GM12878 (cell line): ENCODE measurements around the gene CD300H. TPM values are rescaled to one million over a fixed set of nuclear protein-coding genes. Genes with fewer than 3 reads are reported as not detected.

Source experiments
- ATAC-seq: fragments of 200-7000 bp; cut with Tn5 transposase; 3 replicates; pipeline ENCODE4 v1.9.1; 2020; ENCODE audit warnings: mild to moderate bottlenecking, moderate library complexity
- BruUV-seq: library from RNA; stranded (reverse); fragments of 400-500 nt; replicated peaks from 2 replicates; lab custom pipeline; 2021; lab: Mats Ljungman, UMichigan
- CTCF ChIA-PET: fragments of 300-600 bp; sonication (Branson Sonifier 250); formaldehyde crosslinking; extraction: SDS; loops from one replicate; lab custom pipeline; 2021; ENCODE audit warnings: inconsistent platforms; lab: Yijun Ruan, JAX
- POLR2A ChIA-PET: fragments of 350-600 bp; formaldehyde crosslinking; extraction: SDS; loops from one replicate; lab custom pipeline; 2021; ENCODE audit warnings: inconsistent platforms; lab: Charles Lee
- RAD21 ChIA-PET: fragments of 300-600 bp; sonication (Branson Sonifier 250); formaldehyde crosslinking; loops from one replicate; lab custom pipeline; 2023; ENCODE audit warnings: antibody characterized with exemption; ENCODE audit not compliant: unreplicated experiment; lab: Charles Lee
- SMC1A ChIA-PET: fragments of 300-600 bp; sonication (Branson Sonifier 250); formaldehyde crosslinking; loops from one replicate; lab custom pipeline; 2023; ENCODE audit not compliant: unreplicated experiment, uncharacterized antibody; lab: Charles Lee
- DNase-seq: peaks from one replicate; pipeline ENCODE4 v3.0.0-alpha.2; 2011; ENCODE audit warnings: low read depth, low spot score
- FAIRE-seq: peaks from 3 replicates; lab custom pipeline; 2011; peaks lifted over from hg19 to GRCh38; lab: Jason Lieb, UNC
- H2AFZ ChIP-seq: 2 replicates; pipeline ENCODE4 v1.6.0; 2011; ENCODE audit warnings: low read depth, low read length, control low read depth; ENCODE audit not compliant: control insufficient read depth
- H3K27ac ChIP-seq: 2 replicates; pipeline ENCODE4 v1.5.1; 2011; ENCODE audit warnings: control low read depth; ENCODE audit not compliant: control insufficient read depth, insufficient read depth
- H3K27me3 ChIP-seq, 2 experiments: replicated peaks in 1 of 2; 2 replicates each; pipeline versions ENCODE4 v1.6.0 to v1.6.1; 2011; ENCODE audit warnings: low read length in 1 of 2; ENCODE audit not compliant: control insufficient read depth in 2 of 2, insufficient read depth in 2 of 2
- H3K36me3 ChIP-seq, 2 experiments: 2 replicates each; pipeline ENCODE4 v1.5.1; 2011; ENCODE audit warnings: low read length in 1 of 2; ENCODE audit not compliant: control insufficient read depth in 2 of 2, insufficient read depth in 2 of 2
- H3K4me1 ChIP-seq: 2 replicates; pipeline ENCODE4 v1.6.1; 2011; ENCODE audit warnings: mild to moderate bottlenecking, low read length, moderate library complexity, mixed read lengths; ENCODE audit not compliant: control insufficient read depth, insufficient read depth
- H3K4me2 ChIP-seq: 2 replicates; pipeline ENCODE4 v1.6.0; 2011; ENCODE audit warnings: control low read depth; ENCODE audit not compliant: control insufficient read depth, insufficient read depth
- H3K4me3 ChIP-seq: fragments of 200-600 bp; sonication (generic); 2 replicates; pipeline ENCODE4 v1.5.1; 2016
- H3K79me2 ChIP-seq: 2 replicates; pipeline ENCODE4 v1.6.0; 2011; ENCODE audit warnings: low read length; ENCODE audit not compliant: control insufficient read depth, insufficient read depth
- H3K9ac ChIP-seq: 2 replicates; pipeline ENCODE4 v1.8.0; 2011; ENCODE audit warnings: low read length, control low read depth, mixed read lengths; ENCODE audit not compliant: control insufficient read depth, insufficient read depth
- H3K9me3 ChIP-seq: replicated peaks from 3 replicates; pipeline ENCODE4 v1.5.1; 2011; ENCODE audit warnings: mild to moderate bottlenecking, low read length; ENCODE audit not compliant: control insufficient read depth, insufficient read depth
- H4K20me1 ChIP-seq: 2 replicates; pipeline ENCODE4 v1.6.0; 2011; ENCODE audit not compliant: control insufficient read depth, insufficient read depth
- ATF7 ChIP-seq: fragments of 450-650 bp; IDR thresholded peaks from 2 replicates; pipeline ENCODE4 v1.6.1; 2016; ENCODE audit warnings: low read depth, mild to moderate bottlenecking
- CREB1 ChIP-seq: IDR thresholded peaks from 2 replicates; pipeline ENCODE4 v1.6.1; 2012; ENCODE audit warnings: low read depth, mild to moderate bottlenecking, inconsistent platforms
- EED ChIP-seq: sonication (generic); IDR thresholded peaks from 2 replicates; pipeline ENCODE4 v1.6.1; 2016; ENCODE audit warnings: antibody characterized with exemption, low read depth
- MEF2B ChIP-seq: fragments of 450-650 bp; IDR thresholded peaks from 2 replicates; pipeline ENCODE4 v1.6.1; 2018; ENCODE audit warnings: mild to moderate bottlenecking, moderate library complexity; ENCODE audit not compliant: partially characterized antibody, poor library complexity, severe bottlenecking
- POLR2A ChIP-seq: IDR thresholded peaks from 2 replicates; pipeline ENCODE4 v1.6.1; 2011; ENCODE audit warnings: low read depth, mild to moderate bottlenecking, low read length
- RCOR1 ChIP-seq: conservative IDR thresholded peaks from 2 replicates; pipeline ENCODE4 v1.6.1; 2012; ENCODE audit warnings: low read depth, low read length, improper control_type of control experiment
- SMC3 ChIP-seq: IDR thresholded peaks from 2 replicates; pipeline ENCODE4 v1.6.1; 2011; ENCODE audit warnings: low read length, improper control_type of control experiment, borderline replicate concordance
- TCF12 ChIP-seq: IDR thresholded peaks from 2 replicates; pipeline ENCODE4 v1.6.1; 2011; ENCODE audit warnings: low read depth, mild to moderate bottlenecking, low read length
- ZSCAN29 ChIP-seq: fragments of 450-650 bp; IDR thresholded peaks from 2 replicates; pipeline ENCODE4 v1.6.1; 2017; ENCODE audit warnings: mild to moderate bottlenecking, moderate library complexity
- WGBS: methylation state at CpG from one replicate; pipeline ENCODE4 v1.1.6; 2016; ENCODE audit warnings: low lambda C conversion rate; ENCODE audit not compliant: insufficient replicate concordance, insufficient coverage; ENCODE audit errors: missing lambda C conversion rate; 5-methylcytosine and 5-hydroxymethylcytosine counted together
- in situ Hi-C: fragments of 300-500 bp; cut with MboI; formaldehyde crosslinking; loops from 9 replicates; pipeline ENCODE4 v1.14.3; 2018; ENCODE audit warnings: mixed read lengths
- intact Hi-C: fragments of 100-400 bp; cut with micrococcal nuclease; formaldehyde crosslinking; loops from one replicate; pipeline ENCODE4 v1.14.2; 2022; ENCODE audit not compliant: unreplicated experiment
- polyA plus RNA-seq, 11 experiments: library from polyadenylated mRNA; depleted of rRNA in 4 of 11; unstranded in 6 of 11; stranded (reverse) in 5 of 11; fragments of >200 nt; fragmentation: Nextera tagmentation in 4 of 11; fragmentation: Illumina TruSeq in 1 of 11; extraction: Ambion mirVana in 4 of 11; extraction: Trizol in 1 of 11; gene quantifications; 1 replicate in 1 of 11; 2 replicates in 10 of 11; pipeline versions ENCODE4 v1.2.1 to v1.2.3, GENCODE V29; 2011 to 2016; ENCODE audit warnings: inconsistent platforms in 2 of 11, missing spikeins in 2 of 11, low read depth in 1 of 11
- total RNA-seq, 4 experiments: library from RNA; depleted of rRNA in 3 of 4; stranded (reverse); fragments of >200 nt in 3 of 4; fragmentation: Illumina TruSeq in 1 of 4; extraction: Trizol in 1 of 4; gene quantifications; 2 replicates each; pipeline versions ENCODE4 v1.2.1 to v1.2.3, GENCODE V29; 2013 to 2021
- TF ChIP-seq, protein P1 (sequence below), 3 experiments: IDR thresholded peaks in 2 of 3; conservative IDR thresholded peaks in 1 of 3; 2 replicates each; pipeline ENCODE4 v1.5.1; 2011; ENCODE audit warnings: low read depth in 3 of 3, low read length in 3 of 3, mild to moderate bottlenecking in 3 of 3, control low read depth in 2 of 3, moderate library complexity in 2 of 3, inconsistent platforms in 1 of 3, mixed read lengths in 1 of 3; ENCODE audit not compliant: control insufficient read depth in 2 of 3, insufficient read depth in 1 of 3; ENCODE audit errors: extremely low read depth in 1 of 3

CD300H gene
- total and polyA plus RNA-seq, 10 of the 15 experiments (the other 5 are each of a cell fraction or from before 2014, with no cell fraction given) = not detected

DNA sequence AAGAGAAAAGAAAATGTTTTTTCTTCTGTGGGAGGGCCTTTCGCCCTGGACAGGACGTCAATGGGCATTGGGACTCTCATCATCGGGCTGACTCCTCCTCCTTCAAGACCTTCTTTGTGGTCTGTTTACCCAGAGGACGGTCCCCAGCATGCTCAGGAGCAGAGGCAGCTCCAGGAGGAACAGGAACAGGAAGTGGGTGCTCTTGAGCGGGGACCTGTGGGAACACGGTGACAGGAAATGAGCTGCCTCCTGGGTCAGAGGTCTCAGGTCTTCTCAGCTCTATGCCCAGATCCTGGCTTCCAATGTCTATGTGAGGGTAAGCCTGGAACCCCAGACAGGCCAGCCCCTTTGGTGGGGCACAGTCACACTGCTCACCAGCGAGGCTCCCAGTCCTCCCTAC is 12.6 kb upstream of the CD300H start (continued):
- TF ChIP-seq MEF2B (no peak), ATF7 (no peak), POLR2A (no peak), ZSCAN29 (no peak), TCF12 (no peak), CREB1 (no peak), EED (no peak), RCOR1 (no peak)
- TF ChIP-seq, protein P1, sequence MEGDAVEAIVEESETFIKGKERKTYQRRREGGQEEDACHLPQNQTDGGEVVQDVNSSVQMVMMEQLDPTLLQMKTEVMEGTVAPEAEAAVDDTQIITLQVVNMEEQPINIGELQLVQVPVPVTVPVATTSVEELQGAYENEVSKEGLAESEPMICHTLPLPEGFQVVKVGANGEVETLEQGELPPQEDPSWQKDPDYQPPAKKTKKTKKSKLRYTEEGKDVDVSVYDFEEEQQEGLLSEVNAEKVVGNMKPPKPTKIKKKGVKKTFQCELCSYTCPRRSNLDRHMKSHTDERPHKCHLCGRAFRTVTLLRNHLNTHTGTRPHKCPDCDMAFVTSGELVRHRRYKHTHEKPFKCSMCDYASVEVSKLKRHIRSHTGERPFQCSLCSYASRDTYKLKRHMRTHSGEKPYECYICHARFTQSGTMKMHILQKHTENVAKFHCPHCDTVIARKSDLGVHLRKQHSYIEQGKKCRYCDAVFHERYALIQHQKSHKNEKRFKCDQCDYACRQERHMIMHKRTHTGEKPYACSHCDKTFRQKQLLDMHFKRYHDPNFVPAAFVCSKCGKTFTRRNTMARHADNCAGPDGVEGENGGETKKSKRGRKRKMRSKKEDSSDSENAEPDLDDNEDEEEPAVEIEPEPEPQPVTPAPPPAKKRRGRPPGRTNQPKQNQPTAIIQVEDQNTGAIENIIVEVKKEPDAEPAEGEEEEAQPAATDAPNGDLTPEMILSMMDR (IDR thresholded peaks at IDR 0.05 in 2 of 3, conservative IDR thresholded peaks at IDR 0.05 in 1 of 3; ENCODE audit: control insufficient read depth in 2 of 3, extremely low read depth in 1 of 3, insufficient read depth in 1 of 3, low read depth in 3 of 3, low read length in 3 of 3) = no peak

DNA sequence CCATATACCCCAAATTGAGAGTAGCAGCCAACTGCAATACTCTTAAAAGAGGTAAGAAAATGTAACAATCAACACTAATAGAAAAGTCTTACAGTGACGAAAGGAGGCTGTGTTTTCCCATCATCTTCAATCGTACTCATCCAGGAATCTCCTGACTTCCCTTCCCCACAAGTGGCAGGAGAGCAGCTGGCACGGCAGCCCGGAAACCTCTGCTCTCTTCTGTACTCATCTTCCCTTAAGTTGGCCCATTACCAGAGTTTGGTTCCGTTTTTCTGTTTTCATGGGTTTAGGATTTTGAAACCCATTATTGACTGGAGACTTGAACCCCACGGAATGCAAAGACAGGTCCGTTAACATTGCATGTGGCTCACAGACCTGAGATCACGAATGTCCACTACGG is 11.7 kb upstream of the CD300H start:
- no peak overlapping the region for H3K27ac ChIP-seq
- H3K9me3 ChIP-seq = no peaks in the 10 kb centered on the region; the same call in 2 of the 3 replicates
- no TSS peak for BruUV-seq
- H3K79me2 ChIP-seq = no peaks in the 10 kb centered on the region
- H3K36me3 ChIP-seq = no peaks in the 10 kb centered on the region
- no peak overlapping the region for H3K9ac ChIP-seq
- FAIRE-seq = no peak
- in situ Hi-C loops (loop anchor here (10.0 kb wide), 1 partner anchor 64 kb away; no protein-coding TSS in a partner anchor), intact Hi-C loops (no loop called here)
- no peak for ATAC-seq
- RAD21 ChIA-PET = no interaction called here
- CTCF ChIA-PET = no interaction called here
- no peak overlapping the region for H2AFZ ChIP-seq
- SMC1A ChIA-PET = no interaction called here
- no peak overlapping the region for H3K4me3 ChIP-seq
- POLR2A ChIA-PET = no interaction called here
- no peaks in the 10 kb centered on the region for H3K4me1 ChIP-seq
- H3K27me3 ChIP-seq = no peaks in the 10 kb centered on the region; a peak in 1 of 4 replicates
- no peaks in the 10 kb centered on the region for H4K20me1 ChIP-seq
- no peak overlapping the region for H3K4me2 ChIP-seq
- no peak for TF ChIP-seq SMC3
- 63% methylated on average over 9 of the region's 9 CpGs for WGBS
- DNase-seq = no peak
